Mesendoderm (in vitro differentiated cells): ENCODE data around the gene FAM13A.

Source experiments
- DNase-seq: peaks from one replicate; pipeline ENCODE4 v3.0.0; 2013
- H2AK5ac ChIP-seq: 2 replicates; pipeline ENCODE4 v1.6.1; 2013; ENCODE audit warnings: low read length, inconsistent platforms
- H2BK120ac ChIP-seq: 2 replicates; pipeline ENCODE4 v1.6.1; 2013; ENCODE audit warnings: low read depth, mild to moderate bottlenecking, low read length, moderate library complexity, mixed read lengths
- H2BK15ac ChIP-seq: replicated peaks from 2 replicates; pipeline ENCODE4 v1.6.1; 2013; ENCODE audit warnings: low read depth, mild to moderate bottlenecking, moderate library complexity
- H2BK5ac ChIP-seq: 2 replicates; pipeline ENCODE4 v1.6.1; 2013; ENCODE audit warnings: low read length, inconsistent platforms
- H3K18ac ChIP-seq: 2 replicates; pipeline ENCODE4 v1.6.1; 2013; ENCODE audit warnings: mild to moderate bottlenecking, low read length, mixed read lengths
- H3K23ac ChIP-seq: one replicate; pipeline ENCODE4 v1.6.1; 2013; ENCODE audit warnings: low read length
- H3K27ac ChIP-seq: 2 replicates; pipeline ENCODE4 v1.5.1; 2013; ENCODE audit warnings: low read depth, mild to moderate bottlenecking, inconsistent platforms, low read length, moderate library complexity
- H3K27me3 ChIP-seq: 2 replicates; pipeline ENCODE4 v1.6.1; 2013; ENCODE audit warnings: low read length, control low read depth, mild to moderate bottlenecking, inconsistent platforms; ENCODE audit not compliant: insufficient read depth, poor library complexity
- H3K36me3 ChIP-seq: 2 replicates; pipeline ENCODE4 v1.6.1; 2013; ENCODE audit warnings: low read length, inconsistent platforms; ENCODE audit not compliant: control insufficient read depth, insufficient read depth
- H3K4ac ChIP-seq: one replicate; pipeline ENCODE4 v1.6.1; 2013; ENCODE audit warnings: low read depth, mild to moderate bottlenecking, low read length, moderate library complexity
- H3K4me1 ChIP-seq: 2 replicates; pipeline ENCODE4 v1.6.1; 2013; ENCODE audit warnings: low read depth, low read length, inconsistent platforms; ENCODE audit not compliant: control insufficient read depth
- H3K4me2 ChIP-seq: 2 replicates; pipeline ENCODE4 v1.6.1; 2013; ENCODE audit warnings: low read length
- H3K4me3 ChIP-seq: 2 replicates; pipeline ENCODE4 v1.5.1; 2013; ENCODE audit warnings: mild to moderate bottlenecking, low read length
- H3K56ac ChIP-seq: one replicate; pipeline ENCODE4 v1.6.1; 2013; ENCODE audit warnings: low read length
- H3K79me1 ChIP-seq: 2 replicates; pipeline ENCODE4 v1.6.1; 2013; ENCODE audit warnings: low read length, inconsistent platforms
- H3K79me2 ChIP-seq: 2 replicates; pipeline ENCODE4 v1.6.1; 2013; ENCODE audit warnings: mild to moderate bottlenecking, low read length; ENCODE audit not compliant: control insufficient read depth, insufficient read depth
- H3K9ac ChIP-seq: 2 replicates; pipeline ENCODE4 v1.6.1; 2013; ENCODE audit warnings: low read length, inconsistent platforms
- H4K5ac ChIP-seq: one replicate; pipeline ENCODE4 v1.6.1; 2013; ENCODE audit warnings: low read length
- H4K8ac ChIP-seq: one replicate; pipeline ENCODE4 v1.6.1; 2013; ENCODE audit warnings: low read depth, mild to moderate bottlenecking, control low read depth, low read length, moderate library complexity
- WGBS: extraction: QIAGEN DNeasy Blood & Tissue Kit; methylation state at CpG from one replicate; pipeline ENCODE4 v1.1.7; 2013; ENCODE audit warnings: low lambda C conversion rate, missing lambda C conversion rate; ENCODE audit not compliant: insufficient coverage; ENCODE audit errors: extremely low coverage; 5-methylcytosine and 5-hydroxymethylcytosine counted together

FAM13A gene

DNA sequence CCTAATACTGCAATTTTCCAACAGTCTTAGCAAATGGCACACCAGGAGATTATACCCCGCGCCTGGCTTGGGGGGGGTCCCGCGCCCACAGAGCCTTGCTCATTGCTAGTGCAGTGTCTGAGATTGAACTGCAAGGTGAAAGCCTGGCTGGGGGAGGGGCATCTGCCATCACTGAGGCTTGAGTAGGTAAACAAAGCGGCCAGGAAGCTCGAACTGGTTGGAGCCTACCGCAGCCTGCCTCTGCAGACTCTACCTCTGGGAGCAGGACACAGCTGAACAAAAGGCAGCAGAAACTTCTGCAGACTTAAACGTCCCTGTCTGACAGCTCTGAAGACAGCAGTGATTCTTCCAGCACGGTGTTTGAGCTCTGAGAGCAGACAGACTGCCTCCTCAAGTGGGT lies 186.6 kb downstream of the FAM13A start:
- Histone ChIP-seq H3K4me3 (no peak overlapping the region), H2BK15ac (no peak overlapping the region), H2AK5ac (no peak overlapping the region), H3K4me1 (no peaks in the 10 kb centered on the region), H3K36me3 (no peaks in the 10 kb centered on the region), H2BK5ac (no peak overlapping the region), H3K4ac (no peak overlapping the region), H3K56ac (no peak overlapping the region), H4K8ac (no peak overlapping the region), H3K9ac (no peak overlapping the region), H2BK120ac (no peak overlapping the region), H4K5ac (no peak overlapping the region), H3K27me3 (no peaks in the 10 kb centered on the region), H3K4me2 (no peak overlapping the region), H3K18ac (no peak overlapping the region), H3K27ac (no peak overlapping the region), H3K79me1 (no peaks in the 10 kb centered on the region), H3K79me2 (no peaks in the 10 kb centered on the region), H3K23ac (no peak overlapping the region)
- WGBS = no CpG with 5 or more reads among the region's 9 CpGs
- no peak for DNase-seq

DNA sequence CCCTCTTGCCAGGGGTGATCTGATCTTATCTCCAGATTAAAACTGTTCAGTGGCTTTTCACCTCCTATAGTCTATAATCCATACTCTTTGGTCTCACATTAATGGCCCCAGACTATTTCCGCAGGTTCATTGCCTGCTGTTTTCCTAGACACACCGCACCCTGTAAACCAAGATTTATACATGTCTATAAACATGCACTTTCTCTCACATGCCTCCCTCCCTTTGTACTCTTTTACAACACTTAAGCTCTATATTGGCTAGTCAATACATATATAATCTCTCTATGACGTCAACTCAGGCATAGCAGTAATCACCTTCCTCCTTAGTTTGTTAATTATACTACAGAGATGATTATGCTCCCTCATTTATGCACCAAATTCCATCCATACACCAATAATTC lies 188.5 kb downstream of the FAM13A start:
- H3K4ac ChIP-seq = no peak overlapping the region
- no peaks in the 10 kb centered on the region for H3K36me3 ChIP-seq
- no peak overlapping the region for H2BK5ac ChIP-seq
- H4K8ac ChIP-seq = no peak overlapping the region
- H3K56ac ChIP-seq = no peak overlapping the region
- no peaks in the 10 kb centered on the region for H3K79me1 ChIP-seq
- no peak overlapping the region for H2BK120ac ChIP-seq
- no peaks in the 10 kb centered on the region for H3K79me2 ChIP-seq
- no peak overlapping the region for H2AK5ac ChIP-seq
- no peak overlapping the region for H3K4me2 ChIP-seq
- H3K27me3 ChIP-seq = no peaks in the 10 kb centered on the region
- no CpG with 5 or more reads among the region's 3 CpGs for WGBS
- no peak overlapping the region for H2BK15ac ChIP-seq
- H3K9ac ChIP-seq = no peak overlapping the region
- no peak overlapping the region for H3K23ac ChIP-seq
- H3K4me1 ChIP-seq = no peaks in the 10 kb centered on the region
- no peak overlapping the region for H4K5ac ChIP-seq
- DNase-seq = no peak
- no peak overlapping the region for H3K27ac ChIP-seq
- no peak overlapping the region for H3K4me3 ChIP-seq
- no peak overlapping the region for H3K18ac ChIP-seq

DNA sequence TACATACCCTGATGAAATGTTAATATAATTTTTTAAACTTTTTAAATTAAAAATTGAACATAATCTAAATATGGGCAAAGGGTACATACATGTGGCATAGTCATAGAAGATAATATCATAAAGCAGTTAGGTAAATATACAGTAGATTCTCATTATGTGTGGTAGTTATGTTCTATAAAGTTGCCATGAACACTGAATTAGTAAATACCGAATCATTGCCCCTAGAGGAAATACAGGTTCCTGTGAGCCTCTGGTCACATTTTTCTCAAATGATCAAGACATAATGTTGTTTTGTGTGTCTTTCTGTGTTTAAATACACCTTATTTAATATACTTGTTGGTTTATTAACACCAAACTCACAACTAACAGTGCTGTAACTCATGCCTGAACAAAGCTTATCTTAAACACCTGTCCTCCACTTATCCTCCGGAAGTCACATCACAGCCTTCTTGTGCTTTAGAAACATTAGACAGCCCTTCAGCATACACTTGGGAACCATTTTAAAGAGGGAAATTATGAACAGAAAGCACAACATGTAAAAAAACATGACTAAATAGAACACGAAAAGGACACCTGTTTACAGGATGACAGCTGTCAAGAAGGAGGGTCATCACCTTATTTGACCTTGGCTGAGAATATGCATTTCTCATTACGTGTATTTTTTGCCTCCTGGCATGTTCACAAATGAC lies 190.0 kb downstream of the FAM13A start:
- Histone ChIP-seq H2BK5ac (no peak overlapping the region), H3K79me2 (no peaks in the 10 kb centered on the region), H3K36me3 (no peaks in the 10 kb centered on the region), H3K27ac (no peak overlapping the region), H2AK5ac (no peak overlapping the region), H3K56ac (no peak overlapping the region), H3K4me2 (no peak overlapping the region), H3K79me1 (no peaks in the 10 kb centered on the region), H4K5ac (no peak overlapping the region), H3K4me1 (no peaks in the 10 kb centered on the region), H3K18ac (no peak overlapping the region), H3K4ac (no peak overlapping the region), H3K23ac (no peak overlapping the region), H2BK15ac (no peak overlapping the region), H4K8ac (no peak overlapping the region), H3K9ac (no peak overlapping the region), H3K4me3 (no peak overlapping the region), H3K27me3 (no peaks in the 10 kb centered on the region), H2BK120ac (no peak overlapping the region)
- no peak for DNase-seq
- no CpG with 5 or more reads among the region's 4 CpGs for WGBS

DNA sequence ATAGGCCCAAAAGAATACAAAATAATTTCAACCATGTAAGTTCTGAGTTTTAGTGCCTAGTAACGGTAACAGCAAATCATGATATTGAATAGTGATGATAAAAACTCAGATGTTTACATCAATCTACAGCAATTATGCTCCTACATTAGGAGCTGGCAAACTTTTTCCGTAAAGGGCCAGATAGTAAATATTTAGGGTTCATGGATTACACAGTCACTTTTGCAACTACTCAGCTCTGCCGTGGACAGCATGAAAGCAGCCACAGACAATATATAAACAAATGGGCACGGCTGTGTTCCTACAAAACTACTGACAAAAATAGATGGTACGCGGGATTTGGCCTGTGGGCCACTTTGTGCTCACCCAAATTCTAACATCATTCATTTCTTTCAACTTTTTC lies 191.5 kb downstream of the FAM13A start:
- H2BK15ac ChIP-seq = no peak overlapping the region
- H3K79me2 ChIP-seq = no peaks in the 10 kb centered on the region
- no peak overlapping the region for H3K4me3 ChIP-seq
- no peaks in the 10 kb centered on the region for H3K79me1 ChIP-seq
- no peak overlapping the region for H3K27ac ChIP-seq
- no peak overlapping the region for H3K9ac ChIP-seq
- no CpG with 5 or more reads among the region's 6 CpGs for WGBS
- DNase-seq = no peak
- H3K27me3 ChIP-seq = no peaks in the 10 kb centered on the region
- no peaks in the 10 kb centered on the region for H3K4me1 ChIP-seq
- no peak overlapping the region for H3K56ac ChIP-seq
- no peak overlapping the region for H2BK5ac ChIP-seq
- no peak overlapping the region for H3K18ac ChIP-seq
- no peak overlapping the region for H3K4ac ChIP-seq
- no peak overlapping the region for H3K4me2 ChIP-seq
- H2AK5ac ChIP-seq = no peak overlapping the region
- no peak overlapping the region for H2BK120ac ChIP-seq
- no peaks in the 10 kb centered on the region for H3K36me3 ChIP-seq
- no peak overlapping the region for H4K5ac ChIP-seq
- no peak overlapping the region for H4K8ac ChIP-seq
- H3K23ac ChIP-seq = no peak overlapping the region

DNA sequence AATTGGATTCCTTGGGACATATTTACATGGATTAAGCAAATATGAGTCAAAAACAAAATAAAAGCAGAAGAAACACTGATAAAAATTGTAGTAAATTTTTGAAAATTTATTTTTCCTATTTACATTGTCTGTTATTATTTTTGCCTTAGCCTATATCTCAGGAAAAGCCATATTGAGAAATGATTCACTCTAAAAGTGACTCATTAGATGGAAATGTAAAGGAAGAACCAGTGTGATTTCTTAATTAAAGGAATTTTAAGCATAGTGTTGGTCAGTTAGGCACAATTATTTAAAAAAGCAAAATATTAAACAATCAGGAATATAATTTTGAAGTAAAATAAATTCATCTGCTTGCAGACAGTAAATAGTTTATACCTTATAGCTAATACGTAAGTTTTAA lies 191.9 kb downstream of the FAM13A start:
- Histone ChIP-seq H3K4ac (no peak overlapping the region), H2BK120ac (no peak overlapping the region), H3K18ac (no peak overlapping the region), H2BK5ac (no peak overlapping the region), H2BK15ac (no peak overlapping the region), H3K36me3 (no peaks in the 10 kb centered on the region), H3K9ac (no peak overlapping the region), H3K79me2 (no peaks in the 10 kb centered on the region), H3K56ac (no peak overlapping the region), H3K4me3 (no peak overlapping the region), H3K27ac (no peak overlapping the region), H3K4me2 (no peak overlapping the region), H4K8ac (no peak overlapping the region), H2AK5ac (no peak overlapping the region), H4K5ac (no peak overlapping the region), H3K79me1 (no peaks in the 10 kb centered on the region), H3K27me3 (no peaks in the 10 kb centered on the region), H3K23ac (no peak overlapping the region), H3K4me1 (no peaks in the 10 kb centered on the region)
- no CpG with 5 or more reads among the region's 1 CpG for WGBS
- DNase-seq = no peak

DNA sequence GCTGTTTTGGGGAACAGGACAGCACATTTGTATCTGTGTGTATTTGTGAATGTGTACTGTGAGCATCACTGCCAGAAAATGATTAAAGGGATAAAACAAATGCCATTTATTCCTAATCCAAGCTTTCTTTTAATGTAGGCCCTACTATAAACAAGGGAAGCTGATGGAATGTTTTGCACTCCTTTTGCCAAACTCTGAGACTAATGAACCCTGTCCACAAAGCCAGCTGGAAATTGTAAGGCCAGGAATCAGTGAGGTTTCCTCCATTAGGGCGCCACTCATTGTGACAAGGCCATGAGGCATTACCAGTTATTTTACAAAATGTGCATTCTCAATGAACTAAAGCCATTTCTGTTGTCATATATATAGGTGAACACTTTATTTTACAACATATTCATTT lies 196.4 kb downstream of the FAM13A start:
- no peak overlapping the region for H2BK120ac ChIP-seq
- no peak overlapping the region for H2BK5ac ChIP-seq
- no peak overlapping the region for H4K5ac ChIP-seq
- no peak overlapping the region for H2BK15ac ChIP-seq
- H3K4me3 ChIP-seq = no peak overlapping the region
- no peak overlapping the region for H3K23ac ChIP-seq
- no peaks in the 10 kb centered on the region for H3K79me2 ChIP-seq
- no peak overlapping the region for H2AK5ac ChIP-seq
- no peak overlapping the region for H3K4me2 ChIP-seq
- no peaks in the 10 kb centered on the region for H3K36me3 ChIP-seq
- no peak overlapping the region for H3K56ac ChIP-seq
- no peak overlapping the region for H3K4ac ChIP-seq
- H3K27ac ChIP-seq = no peak overlapping the region
- H3K18ac ChIP-seq = no peak overlapping the region
- H3K4me1 ChIP-seq = no peaks in the 10 kb centered on the region
- no peaks in the 10 kb centered on the region for H3K79me1 ChIP-seq
- H3K9ac ChIP-seq = no peak overlapping the region
- no CpG with 5 or more reads among the region's 1 CpG for WGBS
- no peaks in the 10 kb centered on the region for H3K27me3 ChIP-seq
- no peak for DNase-seq
- no peak overlapping the region for H4K8ac ChIP-seq
